Mesothelial cell of epicardium (in vitro differentiated cells): ENCODE results near the gene ERVFRD-1. TPM values are rescaled to one million over a fixed set of nuclear protein-coding genes. Genes with fewer than 3 reads are reported as not detected.
A peak's percentile ranks its signal among the peaks of the same experiment; 100 is the strongest.

ENCODE experiments used
- DNase-seq, 2 experiments: peaks; one replicate each; pipeline ENCODE4 v3.0.0; 2021; ENCODE audit warnings: low spot score in 2 of 2; ENCODE audit not compliant: unreplicated experiment in 2 of 2
- H3K27ac Mint-ChIP-seq: 2 replicates; pipeline ENCODE4 v1.8.0; 2021; ENCODE audit warnings: mixed read lengths
- H3K27me3 Mint-ChIP-seq: 2 replicates; pipeline ENCODE4 v1.8.0; 2021; ENCODE audit warnings: low read depth, mixed read lengths
- H3K36me3 Mint-ChIP-seq: 2 replicates; pipeline ENCODE4 v1.8.0; 2021; ENCODE audit warnings: mixed read lengths
- H3K4me1 Mint-ChIP-seq: 2 replicates; pipeline ENCODE4 v1.8.0; 2021; ENCODE audit warnings: mixed read lengths
- H3K4me3 Mint-ChIP-seq: 2 replicates; pipeline ENCODE4 v1.8.0; 2021; ENCODE audit warnings: mild to moderate bottlenecking, moderate library complexity, mixed read lengths
- H3K9me3 Mint-ChIP-seq: 2 replicates; pipeline ENCODE4 v1.8.0; 2021; ENCODE audit warnings: mixed read lengths
- CTCF ChIP-seq: fragments of 200-600 bp; sonication (generic); IDR thresholded peaks from one replicate; pipeline ENCODE4 v1.5.0; 2021; ENCODE audit warnings: antibody characterized with exemption; ENCODE audit not compliant: unreplicated experiment
- total RNA-seq: library from RNA; stranded (reverse); gene quantifications from 3 replicates; pipeline ENCODE4 v1.2.1, GENCODE V29; 2021

Gene ERVFRD-1
- total RNA-seq, 1 donor from 2014 or later, result 0.25 TPM

GRCh38 chr6:11085758-11086435 is 25.6 kb downstream of the ERVFRD-1 start:
- H3K4me1 Mint-ChIP-seq, result peaks cover 5% of the 10 kb centered on the region
- H3K27me3 Mint-ChIP-seq, result no peaks in the 10 kb centered on the region
- no peaks in the 10 kb centered on the region for H3K9me3 Mint-ChIP-seq
- no peak overlapping the region for H3K27ac Mint-ChIP-seq
- TF ChIP-seq CTCF, result no peak
- H3K36me3 Mint-ChIP-seq, result no peaks in the 10 kb centered on the region
- H3K4me3 Mint-ChIP-seq, result no peak overlapping the region
- peak in 1 of 2 experiments; percentile 10 for DNase-seq

GRCh38 chr6:11083956-11084355 is 27.6 kb downstream of the ERVFRD-1 start:
- H3K27me3 Mint-ChIP-seq, result no peaks in the 10 kb centered on the region
- TF ChIP-seq CTCF, result no peak
- H3K4me1 Mint-ChIP-seq, result peaks cover 4% of the 10 kb centered on the region
- H3K27ac Mint-ChIP-seq, result no peak overlapping the region
- no peaks in the 10 kb centered on the region for H3K9me3 Mint-ChIP-seq
- H3K4me3 Mint-ChIP-seq, result no peak overlapping the region
- DNase-seq, result no peak
- no peaks in the 10 kb centered on the region for H3K36me3 Mint-ChIP-seq

- no peaks in the 10 kb centered on the region for H3K4me1 Mint-ChIP-seq
- H3K4me3 Mint-ChIP-seq, result no peak overlapping the region
- H3K36me3 Mint-ChIP-seq, result no peaks in the 10 kb centered on the region
- no peaks in the 10 kb centered on the region for H3K9me3 Mint-ChIP-seq
- H3K27ac Mint-ChIP-seq, result no peak overlapping the region
- no peaks in the 10 kb centered on the region for H3K27me3 Mint-ChIP-seq
- no peak for DNase-seq
- TF ChIP-seq CTCF, result no peak
Observed at GRCh38 chr6:11083491-11083890, 28.0 kb downstream of the ERVFRD-1 start.

- no peak for TF ChIP-seq CTCF
- H3K4me3 Mint-ChIP-seq, result no peak overlapping the region
Observed at GRCh38 chr6:11080296-11080695, 31.2 kb downstream of the ERVFRD-1 start.

GRCh38 chr6:11078266-11078665 is 33.3 kb downstream of the ERVFRD-1 start:
- DNase-seq, result no peak
- Mint-ChIP-seq H3K27ac (no peak overlapping the region), H3K36me3 (no peaks in the 10 kb centered on the region), H3K4me1 (peaks cover 13% of the 10 kb centered on the region), H3K27me3 (no peaks in the 10 kb centered on the region), H3K9me3 (no peaks in the 10 kb centered on the region), H3K4me3 (no peak overlapping the region)
- no peak for TF ChIP-seq CTCF

More at GRCh38 chr6:11080296-11080695, 31.2 kb downstream of the ERVFRD-1 start:
- no peak for DNase-seq
- Mint-ChIP-seq H3K36me3 (no peaks in the 10 kb centered on the region), H3K27me3 (no peaks in the 10 kb centered on the region), H3K27ac (no peak overlapping the region), H3K4me1 (peaks cover 13% of the 10 kb centered on the region), H3K9me3 (no peaks in the 10 kb centered on the region)
